Fibroblast of lung (primary cell): ENCODE results near the gene CTU1.

Experiments used
- EZH2 ChIP-seq: IDR thresholded peaks from 2 replicates; pipeline ENCODE4 v1.5.1; 2012; ENCODE audit warnings: low read length, control low read depth, mild to moderate bottlenecking; ENCODE audit errors: missing control alignments
- TF ChIP-seq, protein P1 (sequence below), 2 donors: IDR thresholded peaks in 1 of 2; conservative IDR thresholded peaks in 1 of 2; 1 replicate in 1 of 2; 2 replicates in 1 of 2; pipeline ENCODE4 v1.5.1; 2011 to 2012; ENCODE audit warnings: low read length in 2 of 2, control low read depth in 1 of 2, inconsistent platforms in 1 of 2, low read depth in 1 of 2, mild to moderate bottlenecking in 1 of 2

DNA sequence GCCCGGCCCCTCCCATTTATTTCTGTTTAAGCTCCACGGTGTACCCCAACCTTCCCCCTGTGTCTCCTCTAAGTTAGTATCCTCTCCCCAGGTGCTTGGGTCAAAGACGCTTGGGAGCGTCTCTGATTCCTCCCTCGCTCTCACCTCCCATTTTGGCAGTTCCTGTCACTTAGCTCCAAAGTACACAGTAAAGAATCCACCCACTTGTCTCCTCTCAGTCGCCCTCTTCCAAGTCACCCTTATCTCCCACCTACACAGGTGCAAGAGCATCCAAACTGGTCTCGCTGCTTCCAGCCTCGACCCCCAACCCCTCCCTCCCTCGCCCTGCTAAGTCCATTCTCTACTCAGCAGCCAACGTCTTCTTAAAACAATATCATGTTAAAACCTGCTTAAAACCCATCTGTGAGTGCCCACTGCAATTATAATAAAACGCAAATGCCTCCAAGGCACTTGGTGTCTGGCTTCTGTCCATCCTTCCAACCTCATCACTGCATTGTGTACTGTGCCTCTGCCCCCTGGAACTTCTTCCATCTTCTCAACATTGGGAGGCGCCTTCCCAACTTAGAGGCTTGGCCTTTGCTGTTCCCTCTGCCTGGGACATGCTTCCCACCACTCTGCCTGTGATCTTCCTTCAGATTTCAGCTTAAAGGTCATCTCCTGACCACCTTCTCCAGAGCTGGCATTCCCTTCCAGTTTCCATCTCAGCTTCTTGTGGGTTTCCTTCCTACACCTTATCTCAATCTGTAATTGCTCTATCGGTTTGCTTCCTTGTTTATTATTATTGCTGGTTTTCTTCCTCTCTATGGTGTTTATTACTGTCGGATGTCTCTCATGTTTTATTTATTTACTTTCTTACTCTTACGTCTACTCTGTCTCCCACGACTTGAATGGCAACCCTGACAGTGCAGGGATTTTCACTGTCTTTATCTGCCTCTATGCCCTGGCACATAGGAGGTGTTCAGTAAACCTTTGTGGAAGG, 16.0 kb downstream of the CTU1 start:
- TF ChIP-seq, protein P1, sequence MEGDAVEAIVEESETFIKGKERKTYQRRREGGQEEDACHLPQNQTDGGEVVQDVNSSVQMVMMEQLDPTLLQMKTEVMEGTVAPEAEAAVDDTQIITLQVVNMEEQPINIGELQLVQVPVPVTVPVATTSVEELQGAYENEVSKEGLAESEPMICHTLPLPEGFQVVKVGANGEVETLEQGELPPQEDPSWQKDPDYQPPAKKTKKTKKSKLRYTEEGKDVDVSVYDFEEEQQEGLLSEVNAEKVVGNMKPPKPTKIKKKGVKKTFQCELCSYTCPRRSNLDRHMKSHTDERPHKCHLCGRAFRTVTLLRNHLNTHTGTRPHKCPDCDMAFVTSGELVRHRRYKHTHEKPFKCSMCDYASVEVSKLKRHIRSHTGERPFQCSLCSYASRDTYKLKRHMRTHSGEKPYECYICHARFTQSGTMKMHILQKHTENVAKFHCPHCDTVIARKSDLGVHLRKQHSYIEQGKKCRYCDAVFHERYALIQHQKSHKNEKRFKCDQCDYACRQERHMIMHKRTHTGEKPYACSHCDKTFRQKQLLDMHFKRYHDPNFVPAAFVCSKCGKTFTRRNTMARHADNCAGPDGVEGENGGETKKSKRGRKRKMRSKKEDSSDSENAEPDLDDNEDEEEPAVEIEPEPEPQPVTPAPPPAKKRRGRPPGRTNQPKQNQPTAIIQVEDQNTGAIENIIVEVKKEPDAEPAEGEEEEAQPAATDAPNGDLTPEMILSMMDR (conservative IDR thresholded peaks at IDR 0.05 in 1 of 2, IDR thresholded peaks at IDR 0.05 in 1 of 2; ENCODE audit: low read depth in 1 of 2, low read length in 2 of 2): no peak
- no peak for TF ChIP-seq EZH2
